H1 (cell line): ENCODE measurements around the gene RRAS. TPM values are rescaled to one million over a fixed set of nuclear protein-coding genes. Genes with fewer than 3 reads are reported as not detected.
A peak's percentile ranks its signal among the peaks of the same experiment; 100 is the strongest.

Source experiments
- BRCA1 ChIP-seq: IDR thresholded peaks from 2 replicates; pipeline ENCODE4 v1.6.1; 2012; ENCODE audit warnings: low read depth, low read length, improper control_type of control experiment
- CBX5 ChIP-seq: fragments of 300-800, 300-1000 bp; sonication (generic); IDR thresholded peaks from 2 replicates; pipeline ENCODE4 v1.7.1; 2016; ENCODE audit warnings: antibody characterized with exemption, low read length, low read depth
- CREB1 ChIP-seq: IDR thresholded peaks from 2 replicates; pipeline ENCODE4 v1.6.1; 2012; ENCODE audit warnings: inconsistent platforms
- CTBP2 ChIP-seq: IDR thresholded peaks from 2 replicates; pipeline ENCODE4 v1.7.0; 2011; ENCODE audit warnings: borderline replicate concordance, mild to moderate bottlenecking, moderate library complexity, mixed read lengths, low read length; ENCODE audit not compliant: insufficient read depth, insufficient read length
- E2F6 ChIP-seq: IDR thresholded peaks from 2 replicates; pipeline ENCODE4 v1.6.1; 2012; ENCODE audit warnings: inconsistent platforms
- EGR1 ChIP-seq: IDR thresholded peaks from 2 replicates; pipeline ENCODE4 v1.6.1; 2011; ENCODE audit warnings: low read depth, low read length, borderline replicate concordance
- EZH2 ChIP-seq: fragments of 200-600 bp; sonication (generic); IDR thresholded peaks from 2 replicates; pipeline ENCODE4 v1.7.1; 2012; ENCODE audit warnings: low read depth, mild to moderate bottlenecking, moderate library complexity, low read length, inconsistent platforms; ENCODE audit not compliant: severe bottlenecking
- FOSL1 ChIP-seq: IDR thresholded peaks from 2 replicates; pipeline ENCODE4 v1.6.1; 2011; ENCODE audit warnings: mild to moderate bottlenecking, low read depth, low read length, moderate library complexity; ENCODE audit not compliant: insufficient read depth
- HDAC2 ChIP-seq, 2 experiments: fragments of 300-600 bp in 1 of 2; sonication (generic) in 1 of 2; IDR thresholded peaks; 2 replicates each; pipeline ENCODE4 v1.6.1; 2011 to 2012; ENCODE audit warnings: low read depth in 2 of 2, low read length in 2 of 2, mild to moderate bottlenecking in 2 of 2, moderate library complexity in 2 of 2, borderline replicate concordance in 1 of 2, inconsistent platforms in 1 of 2
- KDM4A ChIP-seq: IDR thresholded peaks from one replicate; pipeline ENCODE4 v1.7.1; 2012; ENCODE audit warnings: low read depth, mild to moderate bottlenecking, moderate library complexity, low read length, inconsistent platforms; ENCODE audit not compliant: severe bottlenecking
- KDM5A ChIP-seq: fragments of 200-600 bp; IDR thresholded peaks from 2 replicates; pipeline ENCODE4 v1.7.1; 2012; ENCODE audit warnings: mild to moderate bottlenecking, low read length, inconsistent platforms, mixed read lengths
- NANOG ChIP-seq: IDR thresholded peaks from 2 replicates; pipeline ENCODE4 v1.6.1; 2011; ENCODE audit warnings: low read length, low read depth, mild to moderate bottlenecking, inconsistent platforms; ENCODE audit not compliant: insufficient read depth, poor library complexity, severe bottlenecking
- NRF1 ChIP-seq: IDR thresholded peaks from 2 replicates; pipeline ENCODE4 v1.6.1; 2011; ENCODE audit warnings: mild to moderate bottlenecking, low read depth, low read length, improper control_type of control experiment
- POLR2A ChIP-seq, 2 experiments: IDR thresholded peaks; 1 replicate in 1 of 2; 2 replicates in 1 of 2; pipeline ENCODE4 v1.6.1; 2011; ENCODE audit warnings: low read depth in 2 of 2, low read length in 2 of 2, mild to moderate bottlenecking in 2 of 2; ENCODE audit errors: control extremely low read depth in 1 of 2
- POLR2AphosphoS5 ChIP-seq: IDR thresholded peaks from 2 replicates; pipeline ENCODE4 v1.6.1; 2011; ENCODE audit warnings: low read depth, low read length
- RFX5 ChIP-seq: IDR thresholded peaks from 2 replicates; pipeline ENCODE4 v1.6.1; 2011; ENCODE audit warnings: low read depth, low read length, improper control_type of control experiment, borderline replicate concordance
- RXRA ChIP-seq: IDR thresholded peaks from 2 replicates; pipeline ENCODE4 v1.6.1; 2011; ENCODE audit warnings: low read depth, mild to moderate bottlenecking, low read length, moderate library complexity; ENCODE audit not compliant: insufficient read depth
- SAP30 ChIP-seq: fragments of 300-600 bp; sonication (generic); IDR thresholded peaks from 2 replicates; pipeline ENCODE4 v1.7.1; 2012; ENCODE audit warnings: low read length, moderate library complexity, mild to moderate bottlenecking, inconsistent platforms; ENCODE audit not compliant: insufficient read depth, insufficient replicate concordance
- SIX5 ChIP-seq: IDR thresholded peaks from 2 replicates; pipeline ENCODE4 v1.6.1; 2011; ENCODE audit warnings: mild to moderate bottlenecking, low read depth, low read length
- TAF7 ChIP-seq: optimal IDR thresholded peaks from 2 replicates; pipeline ENCODE3; 2011; ENCODE audit warnings: low read depth, mild to moderate bottlenecking, inconsistent platforms, low read length, moderate library complexity, borderline replicate concordance
- TEAD4 ChIP-seq: IDR thresholded peaks from 2 replicates; pipeline ENCODE4 v1.6.1; 2012; ENCODE audit warnings: low read depth, low read length, inconsistent platforms, mixed read lengths
- polyA plus RNA-seq, 7 experiments: library from polyadenylated mRNA; depleted of rRNA in 3 of 7; stranded (reverse) in 5 of 7; unstranded in 2 of 7; fragments of >200 nt in 5 of 7; fragments of 200-250 nt in 2 of 7; gene quantifications; 1 replicate in 5 of 7; 2 replicates in 1 of 7; 4 replicates in 1 of 7; pipeline versions ENCODE4 v1.2.1 to v1.2.3, GENCODE V29; 2011 to 2013; ENCODE audit warnings: missing spikeins in 2 of 7, mixed read lengths in 2 of 7
- total RNA-seq: library from RNA; stranded (reverse); fragmentation: NEBNext Ultra II Directional; extraction: Animal tissue kit (Norgen Biotek cat#: 25700); gene quantifications from 2 replicates; pipeline ENCODE4 v1.2.1, GENCODE V29; 2021
- TF ChIP-seq, protein P1 (sequence below): IDR thresholded peaks from 2 replicates; pipeline ENCODE4 v1.6.1; 2011; ENCODE audit warnings: low read depth, mild to moderate bottlenecking, low read length; ENCODE audit not compliant: insufficient read depth

The RRAS gene
- total and polyA plus RNA-seq, 2 of the 8 experiments (the other 6 are each of a cell fraction or from before 2014, with no cell fraction given), result 17.7 to 49.1 TPM

GRCh38 chr19:49640113-49640898, at the start of gene RRAS (continued):
- TF ChIP-seq RXRA (0 out of 2 replicates have a peak, but pooled peaks have one; percentile 4), EZH2 (no peak), POLR2A (IDR thresholded peaks at IDR 0.05; ENCODE audit: control extremely low read depth in 1 of 2, low read depth in 2 of 2, low read length in 2 of 2) (peak in 1 of 2 experiments; percentile 63; a peak in 1 of 3 replicates), KDM5A (no peak), E2F6 (0 out of 2 replicates have a peak, but pooled peaks have one; percentile 17), POLR2AphosphoS5 (peak; percentile 64), NANOG (peak; percentile 97), SAP30 (no peak), RFX5 (no peak), BRCA1 (no peak), CBX5 (no peak), TAF7 (no peak), KDM4A (no peak), EGR1 (no peak), NRF1 (no peak), SIX5 (no peak), CREB1 (no peak; the same call in 1 of the 2 replicates), FOSL1 (no peak), TEAD4 (peak; percentile 58; the same call in 1 of the 2 replicates), HDAC2 (IDR thresholded peaks at IDR 0.05; ENCODE audit: borderline replicate concordance in 1 of 2, low read depth in 2 of 2, low read length in 2 of 2) (peak in 1 of 2 experiments; percentile 79; a peak in 1 of 4 replicates), CTBP2 (no peak)
- TF ChIP-seq, protein P1, sequence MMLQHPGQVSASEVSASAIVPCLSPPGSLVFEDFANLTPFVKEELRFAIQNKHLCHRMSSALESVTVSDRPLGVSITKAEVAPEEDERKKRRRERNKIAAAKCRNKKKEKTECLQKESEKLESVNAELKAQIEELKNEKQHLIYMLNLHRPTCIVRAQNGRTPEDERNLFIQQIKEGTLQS, result 0 out of 2 replicates have a peak, but pooled peaks have one; percentile 24
